NCI-H69 (cell line): ENCODE measurements around the gene DLGAP1.

Experiments
- DNase-seq: peaks from one replicate; lab custom pipeline; 2025; lab: John Stamatoyannopoulos, UW

The DLGAP1 gene

GRCh38 chr18:3932276-3932675 is 522.8 kb downstream of the DLGAP1 start:
- DNase-seq: no peak

GRCh38 chr18:3931542-3932112 is 523.5 kb downstream of the DLGAP1 start:
- DNase-seq: no peak

GRCh38 chr18:3931013-3931315 is 524.1 kb downstream of the DLGAP1 start:
- DNase-seq: no peak

GRCh38 chr18:3930126-3931012 is 524.7 kb downstream of the DLGAP1 start:
- DNase-seq: no peak

- DNase-seq: no peak
Measured at GRCh38 chr18:3924455-3924854, 530.7 kb downstream of the DLGAP1 start.

GRCh38 chr18:3923750-3924149 is 531.4 kb downstream of the DLGAP1 start:
- no peak for DNase-seq

GRCh38 chr18:3921826-3922225 is 533.3 kb downstream of the DLGAP1 start:
- DNase-seq: no peak

GRCh38 chr18:3920832-3921231 is 534.3 kb downstream of the DLGAP1 start:
- no peak for DNase-seq

- DNase-seq: no peak
Measured at GRCh38 chr18:3919396-3920061, 535.6 kb downstream of the DLGAP1 start.

- DNase-seq: peak; percentile 71
Measured at GRCh38 chr18:3916082-3916481, 539.0 kb downstream of the DLGAP1 start.

GRCh38 chr18:3914833-3915610 is 540.1 kb downstream of the DLGAP1 start:
- peak; percentile 88 for DNase-seq

- DNase-seq: peak; percentile 58
Measured at GRCh38 chr18:3914109-3914508, 541.0 kb downstream of the DLGAP1 start.

- DNase-seq: no peak
Measured at GRCh38 chr18:3912705-3913104, 542.4 kb downstream of the DLGAP1 start.

GRCh38 chr18:3911413-3911812 is 543.7 kb downstream of the DLGAP1 start:
- no peak for DNase-seq

GRCh38 chr18:3910512-3910911 is 544.6 kb downstream of the DLGAP1 start:
- DNase-seq: no peak

- DNase-seq: no peak
Measured at GRCh38 chr18:3907955-3908354, 547.2 kb downstream of the DLGAP1 start.

GRCh38 chr18:3906116-3906750 is 548.9 kb downstream of the DLGAP1 start:
- DNase-seq: no peak

- DNase-seq: no peak
Measured at GRCh38 chr18:3903337-3903736, 551.8 kb downstream of the DLGAP1 start.

GRCh38 chr18:3902676-3903075 is 552.4 kb downstream of the DLGAP1 start:
- DNase-seq: peak; percentile 25

GRCh38 chr18:3901811-3902210 is 553.3 kb downstream of the DLGAP1 start:
- no peak for DNase-seq

GRCh38 chr18:3901042-3901441 is 554.1 kb downstream of the DLGAP1 start:
- DNase-seq: no peak

- DNase-seq: no peak
Measured at GRCh38 chr18:3900327-3900726, 554.8 kb downstream of the DLGAP1 start.
